ENCODE measurements around the gene DCDC2B.

Gene DCDC2B

GRCh38 chr1:32246888-32247273, 38.0 kb downstream of the DCDC2B start, which contains the start of gene FAM167B (continued):
- TF ChIP-seq CSRNP3 (CRISPR knock-in tag; IDR thresholded peaks at IDR 0.05) = no peak
- no peak for TF ChIP-seq OSR1 (CRISPR knock-in tag; IDR thresholded peaks at IDR 0.05)
- no peak for TF ChIP-seq POU6F1 (CRISPR knock-in tag; IDR thresholded peaks at IDR 0.05; ENCODE audit: borderline replicate concordance, low read depth)
- no peak for TF ChIP-seq ISL1 (CRISPR knock-in tag; IDR thresholded peaks at IDR 0.05)

DNA sequence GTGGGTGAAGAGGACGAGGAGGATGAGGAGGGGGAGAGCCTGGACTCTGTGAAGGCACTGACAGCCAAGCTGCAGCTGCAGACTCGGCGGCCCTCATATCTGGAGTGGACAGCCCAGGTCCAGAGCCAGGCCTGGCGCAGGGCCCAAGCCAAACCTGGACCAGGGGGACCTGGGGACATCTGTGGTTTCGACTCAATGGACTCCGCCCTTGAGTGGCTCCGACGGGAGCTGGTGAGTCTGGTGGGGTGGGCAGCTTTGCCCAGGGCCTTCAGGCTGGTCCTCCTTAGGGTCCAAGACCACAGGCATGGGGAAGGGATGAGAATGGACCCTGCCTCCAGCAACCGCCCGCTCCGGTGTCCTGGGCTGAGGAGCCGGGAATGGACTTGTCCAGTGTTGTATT, 38.6 kb downstream of the DCDC2B start:
- ATAC-seq = no peak

More for the DNA sequence above, 38.6 kb downstream of the DCDC2B start:
- TF ChIP-seq PPARA (CRISPR knock-in tag; IDR thresholded peaks at IDR 0.05; ENCODE audit: borderline replicate concordance) (no peak), GLIS3 (CRISPR knock-in tag; IDR thresholded peaks at IDR 0.05) (no peak), CSRNP3 (CRISPR knock-in tag; IDR thresholded peaks at IDR 0.05) (no peak), ZNF70 (CRISPR knock-in tag; IDR thresholded peaks at IDR 0.05) (no peak), ZFP30 (CRISPR knock-in tag; IDR thresholded peaks at IDR 0.05) (no peak), ZNF565 (CRISPR knock-in tag; conservative IDR thresholded peaks at IDR 0.05; ENCODE audit: low read depth) (no peak), ARNTL (CRISPR knock-in tag; IDR thresholded peaks at IDR 0.05; ENCODE audit: borderline replicate concordance, low read depth) (no peak), PATZ1 (CRISPR knock-in tag; IDR thresholded peaks at IDR 0.05; ENCODE audit: borderline replicate concordance) (no peak), CSDC2 (CRISPR knock-in tag; IDR thresholded peaks at IDR 0.05) (no peak), CREB5 (CRISPR knock-in tag; IDR thresholded peaks at IDR 0.05; ENCODE audit: low read depth) (no peak), TOX (CRISPR knock-in tag; IDR thresholded peaks at IDR 0.05; ENCODE audit: borderline replicate concordance) (no peak), TSHZ2 (CRISPR knock-in tag; IDR thresholded peaks at IDR 0.05) (no peak), SNAI2 (CRISPR knock-in tag; IDR thresholded peaks at IDR 0.05) (no peak), ESRRG (CRISPR knock-in tag; IDR thresholded peaks at IDR 0.05) (no peak), ZNF8 (CRISPR knock-in tag; IDR thresholded peaks at IDR 0.05) (no peak), POU6F1 (CRISPR knock-in tag; IDR thresholded peaks at IDR 0.05; ENCODE audit: borderline replicate concordance, low read depth) (no peak), BACH2 (CRISPR knock-in tag; IDR thresholded peaks at IDR 0.05; ENCODE audit: borderline replicate concordance) (no peak), TCF4 (CRISPR knock-in tag; IDR thresholded peaks at IDR 0.05; ENCODE audit: borderline replicate concordance) (no peak), ZC3H10 (CRISPR knock-in tag; IDR thresholded peaks at IDR 0.05) (no peak), ISL1 (CRISPR knock-in tag; IDR thresholded peaks at IDR 0.05) (no peak)
